K562 (cell line): Measurements from ENCODE around the gene MAU2. TPM values are rescaled to one million over a fixed set of nuclear protein-coding genes. Genes with fewer than 3 reads are reported as not detected.
A peak's percentile ranks its signal among the peaks of the same experiment; 100 is the strongest.

ENCODE experiments used
- ATAC-seq: fragments of 200-7000 bp; cut with Tn5 transposase; 3 replicates; pipeline ENCODE4 v1.9.1; 2020; ENCODE audit warnings: moderate library complexity
- BruUV-seq: library from RNA; stranded (reverse); fragments of 400-500 nt; replicated peaks from 2 replicates; lab custom pipeline; 2021; lab: Mats Ljungman, UMichigan
- CTCF ChIA-PET: fragments of 300-600 bp; formaldehyde crosslinking; extraction: SDS; loops from one replicate; lab custom pipeline; 2021; ENCODE audit warnings: low intra/inter-chr PET ratio; lab: Yijun Ruan, JAX
- POLR2A ChIA-PET: fragments of 300-600, 350-650 bp; sonication (Branson Sonifier 250); formaldehyde crosslinking; extraction: SDS; loops from one replicate; lab custom pipeline; 2021; ENCODE audit warnings: antibody characterized with exemption, inconsistent platforms; lab: Yijun Ruan, JAX
- DNase-seq, 4 experiments: peaks; one replicate each; pipeline versions ENCODE4 v3.0.0 to v3.0.0-alpha.2; 2011 to 2018; ENCODE audit warnings: low spot score in 3 of 4, mixed read lengths in 3 of 4; ENCODE audit errors: extremely low read depth in 1 of 4
- FAIRE-seq: peaks from 2 replicates; lab custom pipeline; 2011; peaks lifted over from hg19 to GRCh38; lab: Jason Lieb, UNC
- H2AFZ ChIP-seq: 2 replicates; pipeline ENCODE4 v1.6.0; 2011; ENCODE audit warnings: low read depth, low read length, control low read depth, inconsistent platforms
- H3K27ac ChIP-seq: fragments of 200-600 bp; 3 replicates; pipeline ENCODE4 v1.8.0; 2011; ENCODE audit warnings: low read depth, mild to moderate bottlenecking, control low read depth, inconsistent platforms, low read length, moderate library complexity, mixed read lengths; ENCODE audit errors: extremely low read depth
- H3K27me3 ChIP-seq, 2 experiments: fragments of 300-600 bp in 1 of 2; 2 replicates in 1 of 2; 3 replicates in 1 of 2; pipeline versions ENCODE4 v1.6.0 to v1.8.0; 2011; ENCODE audit warnings: inconsistent platforms in 2 of 2, low read length in 2 of 2, mild to moderate bottlenecking in 1 of 2, mixed read lengths in 1 of 2, moderate library complexity in 1 of 2; ENCODE audit not compliant: control insufficient read depth in 2 of 2, insufficient read depth in 2 of 2
- H3K36me3 ChIP-seq: fragments of 300-600 bp; 3 replicates; pipeline ENCODE4 v1.8.0; 2011; ENCODE audit warnings: mild to moderate bottlenecking, low read length, inconsistent platforms; ENCODE audit not compliant: control insufficient read depth, insufficient read depth
- H3K4me1 ChIP-seq, 2 experiments: fragments of 200-600 bp in 1 of 2; replicated peaks in 1 of 2; 2 replicates in 1 of 2; 3 replicates in 1 of 2; pipeline versions ENCODE4 v1.5.1 to v1.8.0; 2011; ENCODE audit warnings: inconsistent platforms in 2 of 2, low read length in 2 of 2, mild to moderate bottlenecking in 1 of 2, mixed read lengths in 1 of 2, moderate library complexity in 1 of 2; ENCODE audit not compliant: control insufficient read depth in 2 of 2, insufficient read depth in 2 of 2
- H3K4me2 ChIP-seq: 2 replicates; pipeline ENCODE4 v1.6.1; 2011; ENCODE audit warnings: low read length, control low read depth, inconsistent platforms, mixed read lengths; ENCODE audit not compliant: insufficient read depth
- H3K4me3 ChIP-seq: fragments of 200-600 bp; sonication (generic), shearing (Covaris generic); 2 replicates; pipeline ENCODE4 v1.5.1; 2016; ENCODE audit warnings: control low read depth, inconsistent platforms
- H3K79me2 ChIP-seq: fragments of 200-600 bp; 3 replicates; pipeline ENCODE4 v1.8.0; 2011; ENCODE audit warnings: low read length, inconsistent platforms; ENCODE audit not compliant: control insufficient read depth, insufficient read depth
- H3K9ac ChIP-seq, 2 experiments: 2 replicates each; pipeline versions ENCODE4 v1.6.0 to v1.6.1; 2011; ENCODE audit warnings: low read depth in 2 of 2, low read length in 2 of 2, control low read depth in 1 of 2, inconsistent platforms in 1 of 2, mild to moderate bottlenecking in 1 of 2, mixed read lengths in 1 of 2; ENCODE audit not compliant: insufficient read depth in 1 of 2
- H3K9me1 ChIP-seq: one replicate; pipeline ENCODE4 v1.6.0; 2011; ENCODE audit warnings: inconsistent platforms, mild to moderate bottlenecking, low read length, moderate library complexity; ENCODE audit not compliant: control insufficient read depth, insufficient read depth
- H3K9me3 ChIP-seq: replicated peaks from 2 replicates; pipeline ENCODE4 v1.5.1; 2011; ENCODE audit warnings: low read depth, low read length, inconsistent platforms; ENCODE audit not compliant: control insufficient read depth, insufficient read depth
- H4K20me1 ChIP-seq: replicated peaks from 2 replicates; pipeline ENCODE4 v1.6.1; 2011; ENCODE audit warnings: low read length, inconsistent platforms, mixed read lengths; ENCODE audit not compliant: control insufficient read depth, insufficient read depth
- ARNT ChIP-seq, 2 experiments: fragments of 450-650 bp; IDR thresholded peaks; 2 replicates each; pipeline ENCODE4 v1.6.1; 2016; ENCODE audit warnings: mild to moderate bottlenecking in 1 of 2
- EP300 ChIP-seq: IDR thresholded peaks from 2 replicates; pipeline ENCODE4 v1.6.1; 2012; ENCODE audit warnings: low read length, improper control_type of control experiment
- RBM17 ChIP-seq: fragments of 200-400 bp; formaldehyde crosslinking; IDR thresholded peaks from 2 replicates; pipeline ENCODE4 v1.6.1; 2017; ENCODE audit warnings: low read depth, mild to moderate bottlenecking, low read length, borderline replicate concordance
- XRCC4 ChIP-seq: IDR thresholded peaks from one replicate; pipeline ENCODE4 v1.6.1; 2011; ENCODE audit not compliant: insufficient read depth, insufficient read length; ENCODE audit errors: extremely low read depth
- ZKSCAN1 ChIP-seq: fragments of 150-350 bp; IDR thresholded peaks from 2 replicates; pipeline ENCODE4 v1.6.1; 2016; ENCODE audit warnings: low read depth, low read length
- ZNF395 ChIP-seq: fragments of 200-800 bp; sonication (Bioruptor generic); IDR thresholded peaks from 2 replicates; pipeline ENCODE4 v1.6.1; 2017; ENCODE audit warnings: missing genetic modification characterization, missing compliant biosample characterization
- ZNF696 ChIP-seq: fragments of 250-450 bp; sonication (Bioruptor Pico); conservative IDR thresholded peaks from 2 replicates; pipeline ENCODE4 v1.4.0; 2020; ENCODE audit warnings: mild to moderate bottlenecking, moderate library complexity
- WGBS: fragments of 100-300 bp; shearing (Covaris generic); methylation state at CpG from one replicate; pipeline ENCODE4 v1.1.6; 2016; ENCODE audit warnings: low coverage, mixed read lengths; ENCODE audit not compliant: insufficient coverage; ENCODE audit errors: missing lambda C conversion rate; 5-methylcytosine and 5-hydroxymethylcytosine counted together
- in situ Hi-C: fragments of 300-500 bp; cut with MboI; formaldehyde crosslinking; loops from 4 replicates; pipeline ENCODE4 v1.15.0; 2018; ENCODE audit warnings: inconsistent platforms, mixed read lengths
- intact Hi-C: fragments of 100-400 bp; cut with micrococcal nuclease; formaldehyde crosslinking; loops from 2 replicates; pipeline ENCODE4 v1.14.2; 2022
- polyA plus RNA-seq, 8 experiments: library from polyadenylated mRNA; depleted of rRNA in 4 of 8; stranded (reverse) in 5 of 8; unstranded in 3 of 8; fragments of >200 nt; fragmentation: Nextera tagmentation in 2 of 8; fragmentation: Illumina TruSeq in 1 of 8; extraction: Ambion mirVana in 2 of 8; extraction: Trizol in 1 of 8; gene quantifications; 2 replicates each; pipeline versions ENCODE4 v1.2.1 to v1.2.3, GENCODE V29; 2011 to 2014; ENCODE audit warnings: inconsistent platforms in 1 of 8, missing spikeins in 1 of 8
- total RNA-seq, 7 experiments: library from RNA; depleted of rRNA in 6 of 7; stranded (reverse); fragments of >200 nt in 6 of 7; fragmentation: Illumina TruSeq in 2 of 7; extraction: Trizol in 2 of 7; gene quantifications; 2 replicates each; pipeline versions ENCODE4 v1.2.1 to v1.2.3, GENCODE V29; 2011 to 2021; ENCODE audit warnings: low replicate concordance in 1 of 7

MAU2 gene
- total and polyA plus RNA-seq, 9 of the 15 experiments (the other 6 are each of a cell fraction or from before 2014, with no cell fraction given): 1.2 to 48.1 (median 19.4) TPM

- TF ChIP-seq XRCC4 (no peak), EP300 (no peak), ZNF696 (CRISPR knock-in tag) (no peak), RBM17 (no peak)
Observed at GRCh38 chr19:19368087-19368486, 47.5 kb downstream of the MAU2 start (continued).

GRCh38 chr19:19371059-19371458 lies 50.4 kb downstream of the MAU2 start:
- in situ Hi-C loops: no loop called here
- no peaks in the 10 kb centered on the region for H3K27me3 ChIP-seq
- H3K79me2 ChIP-seq: no peaks in the 10 kb centered on the region
- FAIRE-seq (no peak), ATAC-seq (no peak), DNase-seq (peak in 1 of 4 experiments; percentile 21)
- POLR2A ChIA-PET: interaction anchor here (0.6 kb wide), 1 partner anchor 17 kb away, joined by 3 read pairs; no protein-coding TSS in a partner anchor
- BruUV-seq: no TSS peak
- peak overlapping the region; percentile 68 for H2AFZ ChIP-seq
- H3K9me1 ChIP-seq: no peaks in the 10 kb centered on the region
- TF ChIP-seq ZNF395 (no peak), ARNT (IDR thresholded peaks at IDR 0.05) (no peak), ZKSCAN1 (no peak)
- TF ChIP-seq, all 486 proteins: peak for 0
- 41% methylated on average over 8 of the region's 8 CpGs for WGBS
- no peaks in the 10 kb centered on the region for H3K9me3 ChIP-seq
- intact Hi-C loops: no loop called here
- no peaks in the 10 kb centered on the region for H3K36me3 ChIP-seq
- peak overlapping the region; percentile 5 to 46; a peak in 2 of 4 replicates for H3K9ac ChIP-seq
- H4K20me1 ChIP-seq: no peaks in the 10 kb centered on the region
- no peak overlapping the region for H3K4me3 ChIP-seq
- no peak overlapping the region for H3K4me2 ChIP-seq
- CTCF ChIA-PET: no interaction called here
- no peak overlapping the region for H3K27ac ChIP-seq
- peaks cover 17 to 22% of the 10 kb centered on the region in 2 experiments; a peak in 4 of 5 replicates for H3K4me1 ChIP-seq
